ENCODE data around the gene FAM217A. TPM values are rescaled to one million over a fixed set of nuclear protein-coding genes. Genes with fewer than 3 reads are reported as not detected.

The FAM217A gene
- total and polyA plus RNA-seq, 2 of the 8 experiments (the other 6 are each of a cell fraction or from before 2014, with no cell fraction given) = 0.03 TPM; not detected in 1

GRCh38 chr6:4021133-4021853 lies 57.6 kb downstream of the FAM217A start (continued):
- TF ChIP-seq CBX8 (IDR thresholded peaks at IDR 0.05; ENCODE audit: borderline replicate concordance, low read depth, low read length) (no peak), YY1 (IDR thresholded peaks at IDR 0.05; ENCODE audit: low read depth, low read length) (peak; percentile 96), KDM4A (IDR thresholded peaks at IDR 0.05; ENCODE audit: low read depth, low read length, severe bottlenecking) (peak; percentile 73), GABPA (IDR thresholded peaks at IDR 0.05; ENCODE audit: borderline replicate concordance, insufficient read depth, low read length) (no peak; the same call in 1 of the 2 replicates), SIN3A (conservative IDR thresholded peaks at IDR 0.05 in 1 of 2, IDR thresholded peaks at IDR 0.05 in 1 of 2; ENCODE audit: low read depth in 1 of 2, low read length in 2 of 2) (peak; percentile 25 to 64; a peak in 1 of 4 replicates), CTCF (IDR thresholded peaks at IDR 0.05; ENCODE audit: control extremely low read depth in 1 of 3, insufficient read depth in 1 of 3, low read depth in 1 of 3, low read length in 3 of 3) (peak in 2 of 3 experiments; percentile 7 to 20; a peak in 2 of 4 replicates), HDAC2 (IDR thresholded peaks at IDR 0.05; ENCODE audit: borderline replicate concordance in 1 of 2, low read depth in 2 of 2, low read length in 2 of 2) (peak in 1 of 2 experiments; percentile 61; a peak in 1 of 4 replicates), ASH2L (IDR thresholded peaks at IDR 0.05; ENCODE audit: low read length) (peak; percentile 84), EGR1 (IDR thresholded peaks at IDR 0.05; ENCODE audit: borderline replicate concordance, low read depth, low read length) (peak; percentile 69; the same call in 1 of the 2 replicates)

All from H1 (cell line).